Suppressor macrophage treated with lipopolysaccharide for 4 hours (primary cell): Measurements from ENCODE around the gene NCOA3.
"Not testable (repeated sequence)": the region's sequence is repeated elsewhere in the genome, so short reads cannot be mapped to it uniquely, and the experiment has no call there.

ENCODE experiments used
- DNase-seq: peaks from one replicate; pipeline ENCODE4 v3.0.0-alpha.2; 2020

Gene NCOA3

DNA sequence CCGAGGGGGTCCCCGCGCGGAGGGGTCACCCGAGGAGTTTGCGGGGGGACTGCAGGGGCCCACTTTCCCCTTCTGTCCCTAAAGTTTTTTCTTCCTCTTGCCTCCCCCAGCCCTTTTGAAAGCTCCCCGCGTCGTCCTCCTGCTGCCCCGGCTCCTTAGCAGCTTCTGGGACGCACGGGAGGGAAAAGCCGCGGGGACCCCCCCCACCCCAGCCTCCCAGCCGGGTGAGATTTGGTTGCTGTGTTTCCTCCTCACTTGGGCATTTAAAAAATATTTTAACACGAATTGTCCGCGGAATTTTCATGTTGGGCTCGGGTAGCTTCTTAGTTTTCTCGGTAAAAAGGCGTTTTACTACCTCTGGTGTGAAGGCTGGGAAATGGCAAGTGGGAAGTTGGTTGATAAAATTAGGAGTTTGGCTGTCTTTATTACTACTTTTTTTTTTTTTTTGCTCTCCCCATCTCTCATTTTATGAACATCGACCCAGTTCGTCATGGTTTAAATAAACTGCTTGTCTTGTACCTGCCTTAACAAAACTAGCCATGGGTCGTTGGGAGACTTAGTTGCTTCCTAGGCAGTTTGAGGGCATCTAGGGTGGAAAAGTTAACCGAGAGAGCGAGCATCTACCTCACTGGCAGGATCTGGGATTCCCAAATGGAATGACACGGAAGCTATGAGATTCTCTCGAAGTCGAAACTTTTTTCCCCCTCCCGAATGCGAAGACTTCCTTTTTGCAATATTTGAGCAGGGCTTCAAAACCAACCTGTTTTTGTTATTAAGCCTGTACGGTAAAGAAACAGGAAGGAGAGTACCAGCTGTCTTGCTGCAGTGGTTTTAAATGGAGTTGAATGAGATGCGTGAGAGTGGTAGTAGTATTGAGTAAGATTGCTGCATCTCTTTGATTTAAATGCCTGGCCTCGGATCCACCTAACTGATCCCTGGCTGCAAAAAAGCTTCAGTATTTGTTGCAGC, 868 bp downstream of the NCOA3 start:
- DNase-seq = peak; percentile 66

DNA sequence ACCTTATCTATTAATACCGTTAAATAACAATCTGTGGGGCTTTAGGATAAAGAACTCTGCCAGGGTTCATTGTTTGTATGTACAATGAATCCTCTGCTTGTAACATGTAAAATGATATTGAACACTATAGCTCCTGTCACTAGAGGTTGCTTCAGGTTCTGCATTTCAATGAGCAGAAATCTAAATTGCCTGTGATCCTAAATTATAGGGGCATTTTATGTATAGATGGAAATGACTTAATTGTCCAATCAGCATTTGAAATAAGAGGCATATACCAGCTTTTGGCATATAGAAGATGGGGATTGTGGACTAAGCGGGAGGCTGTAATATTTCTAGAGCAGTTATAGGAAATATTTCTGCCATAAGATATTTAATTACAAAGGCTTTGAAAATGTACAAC, 2.0 kb downstream of the NCOA3 start:
- DNase-seq = no peak

DNA sequence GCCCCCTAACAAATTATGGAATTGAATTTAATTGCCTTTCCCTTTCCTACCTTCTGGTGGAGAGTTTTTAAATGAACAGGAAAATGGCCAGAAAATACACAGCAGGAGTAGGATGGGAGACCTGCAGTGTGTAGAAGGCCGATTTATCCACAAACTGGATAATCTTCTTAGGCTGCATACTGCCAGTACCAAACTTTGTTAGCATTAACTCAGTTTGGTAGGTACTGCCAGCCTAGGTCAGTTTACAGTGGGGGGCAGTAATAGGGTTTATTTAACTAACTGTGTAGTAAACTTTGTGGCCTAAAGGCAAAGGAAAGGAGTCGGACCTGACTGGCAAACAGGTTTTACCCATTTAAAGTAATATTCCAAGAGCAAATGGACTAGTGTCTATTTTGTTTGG, 4.6 kb downstream of the NCOA3 start:
- no peak for DNase-seq

DNA sequence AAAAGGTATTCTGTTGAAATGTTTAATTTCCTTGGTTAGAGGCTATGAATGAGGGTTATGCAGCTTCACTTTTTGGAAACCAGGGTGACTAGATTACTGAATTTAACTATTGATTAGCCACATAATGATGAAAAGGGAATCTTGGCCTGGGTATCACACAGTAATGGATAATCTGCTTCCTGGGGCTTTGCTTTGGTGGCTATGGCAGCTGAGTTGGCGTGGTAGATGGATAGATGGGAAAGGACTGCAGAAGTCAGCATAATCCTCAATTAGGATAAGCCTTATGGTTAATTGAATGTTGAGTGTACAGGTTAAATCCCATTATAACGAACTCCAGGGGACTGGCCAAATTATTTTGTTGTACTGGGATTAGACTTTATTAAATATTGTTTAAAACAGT, 5.2 kb downstream of the NCOA3 start:
- no peak for DNase-seq

DNA sequence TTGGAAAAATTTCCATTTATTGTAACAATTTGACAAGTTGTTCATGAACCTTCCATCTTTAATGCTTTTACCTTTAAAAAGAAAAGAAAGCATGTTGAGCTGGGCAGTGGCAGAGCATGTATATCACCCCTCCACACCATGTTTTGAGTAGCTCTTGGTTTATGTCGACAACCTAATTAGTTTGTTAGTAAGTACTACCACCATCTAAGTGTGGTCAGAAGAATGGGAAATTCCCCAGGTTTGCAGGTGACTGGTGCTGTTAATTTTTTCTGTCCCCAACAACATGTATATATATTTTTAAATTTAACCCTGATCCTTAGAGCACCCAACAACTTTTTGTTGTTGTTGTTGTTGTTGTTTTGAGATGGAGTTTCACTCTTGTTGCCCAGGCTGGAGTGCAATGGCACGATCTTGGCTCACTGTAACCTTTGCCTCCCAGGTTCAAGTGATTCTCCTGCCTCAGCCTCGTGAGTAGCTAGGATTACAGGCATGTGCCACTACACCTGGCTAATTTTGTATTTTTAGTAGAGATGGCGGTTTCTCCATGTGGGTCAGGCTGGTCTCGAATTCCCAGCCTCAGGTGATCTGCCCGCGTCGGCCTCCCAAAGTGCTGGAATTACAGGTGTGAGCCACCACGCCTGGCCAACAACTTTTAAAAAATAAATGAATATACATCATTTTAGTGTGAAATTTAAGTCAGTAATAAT, 5.7 kb downstream of the NCOA3 start:
- DNase-seq = not testable (repeated sequence)

DNA sequence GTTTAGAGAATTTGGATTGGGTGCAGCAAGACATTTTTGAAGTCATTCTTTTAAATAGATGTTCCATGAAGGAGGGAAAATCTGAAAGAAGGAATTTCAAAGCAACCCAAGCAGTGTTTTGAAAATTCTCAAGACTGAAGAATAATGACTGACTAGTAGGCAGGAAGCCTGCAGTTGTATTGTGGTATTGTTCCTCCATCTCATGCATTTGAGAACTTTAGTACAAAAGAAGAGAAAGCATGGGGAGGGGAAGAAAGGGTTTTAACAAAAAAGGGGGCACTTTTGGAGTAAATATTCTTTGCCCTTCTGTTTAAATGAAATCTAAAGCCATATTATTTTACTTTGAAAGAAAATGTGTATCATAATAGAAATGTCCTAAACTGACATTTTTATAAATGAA, 6.6 kb downstream of the NCOA3 start:
- DNase-seq = no peak

DNA sequence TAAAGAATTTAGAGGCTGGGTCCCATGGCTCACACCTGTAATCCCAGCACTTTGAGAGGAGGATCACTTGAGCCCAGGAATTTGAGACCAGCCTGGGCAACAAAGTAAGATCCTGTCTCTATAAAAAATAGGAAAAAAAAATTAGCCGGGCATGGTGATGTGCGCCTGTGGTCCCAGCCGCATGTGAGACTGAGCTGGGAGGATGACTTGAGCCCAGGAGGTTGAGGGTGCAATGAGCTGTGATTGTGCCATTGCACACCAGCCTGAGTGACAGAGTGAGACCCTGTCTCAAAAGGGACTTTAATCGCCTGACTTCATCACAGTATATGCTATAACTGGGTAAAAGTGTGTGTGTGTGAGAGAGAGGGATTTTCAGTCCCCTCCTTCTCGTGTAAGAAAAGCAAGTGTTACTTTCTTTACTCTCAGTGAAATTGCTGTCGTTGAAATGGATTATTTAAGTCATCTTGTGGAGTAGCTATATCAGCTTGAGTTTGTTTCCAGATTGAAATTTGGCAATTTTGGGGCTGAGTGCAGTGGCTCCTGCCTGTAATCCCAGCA, 7.5 kb downstream of the NCOA3 start:
- DNase-seq = no peak

- DNase-seq = no peak
These were observed 8.0 kb downstream of the NCOA3 start for GRCh38 chr20:47509685-47510084.

DNA sequence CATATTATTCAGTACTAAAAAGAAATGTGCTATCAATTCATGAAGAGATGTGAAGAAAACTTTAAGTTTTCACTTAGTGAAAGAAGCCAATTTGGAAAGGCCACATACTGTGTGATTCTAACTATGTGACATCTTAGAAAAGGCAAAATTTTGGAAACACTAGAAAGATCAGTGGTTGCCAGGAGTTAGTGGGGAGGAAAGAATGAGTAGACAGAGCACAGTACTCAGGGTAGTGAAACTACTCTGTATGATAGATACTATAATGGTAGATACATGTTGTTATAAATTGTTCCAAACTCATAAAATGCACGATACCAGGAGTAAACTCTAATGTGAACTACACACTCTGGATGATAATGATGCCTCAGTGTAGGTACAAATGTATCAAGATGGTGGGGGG, 14.2 kb downstream of the NCOA3 start:
- DNase-seq = no peak

- no peak for DNase-seq
These were observed 19.5 kb downstream of the NCOA3 start for GRCh38 chr20:47521059-47521808.

GRCh38 chr20:47524015-47524784, 22.5 kb downstream of the NCOA3 start:
- DNase-seq = no peak

- no peak for DNase-seq
These were observed 25.5 kb downstream of the NCOA3 start for GRCh38 chr20:47527004-47527800.

DNA sequence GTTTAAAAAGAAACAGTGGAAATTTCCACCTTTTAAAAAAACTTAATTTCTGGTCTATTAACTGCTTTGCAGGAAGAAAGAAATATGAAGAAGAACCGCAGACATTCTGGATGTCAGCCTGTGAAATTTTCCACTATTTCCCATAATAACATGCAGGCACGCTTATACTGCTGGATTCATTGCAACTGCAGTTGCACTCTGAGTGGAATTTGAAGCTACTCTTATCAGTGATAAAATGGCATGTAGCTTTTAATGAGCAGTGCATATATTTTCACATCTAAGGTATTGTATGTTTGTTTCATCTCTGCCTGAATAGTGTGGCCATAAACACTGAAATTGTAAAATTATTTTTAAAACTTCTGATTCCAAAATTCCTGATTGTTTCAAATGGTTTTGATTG, 28.2 kb downstream of the NCOA3 start:
- no peak for DNase-seq

DNA sequence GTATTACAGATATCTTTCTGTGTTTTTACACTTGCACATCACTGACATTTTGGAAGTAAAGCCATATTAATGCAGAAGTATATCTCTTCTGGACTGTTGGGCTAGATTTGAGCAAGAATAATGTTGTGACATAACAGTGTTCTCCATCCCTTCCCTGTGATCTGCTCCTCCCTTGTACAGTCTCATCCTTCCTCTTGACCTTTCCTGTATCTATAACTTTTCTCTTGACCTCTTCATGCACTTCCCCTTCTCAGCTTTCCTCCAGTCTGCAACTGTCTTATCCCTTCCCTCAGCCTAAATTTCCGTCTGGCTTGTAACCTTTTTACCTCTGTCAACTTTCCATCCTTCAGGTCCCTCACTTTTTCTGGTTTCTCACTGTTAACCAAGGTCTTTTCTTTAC, 29.8 kb downstream of the NCOA3 start:
- DNase-seq = peak; percentile 58

DNA sequence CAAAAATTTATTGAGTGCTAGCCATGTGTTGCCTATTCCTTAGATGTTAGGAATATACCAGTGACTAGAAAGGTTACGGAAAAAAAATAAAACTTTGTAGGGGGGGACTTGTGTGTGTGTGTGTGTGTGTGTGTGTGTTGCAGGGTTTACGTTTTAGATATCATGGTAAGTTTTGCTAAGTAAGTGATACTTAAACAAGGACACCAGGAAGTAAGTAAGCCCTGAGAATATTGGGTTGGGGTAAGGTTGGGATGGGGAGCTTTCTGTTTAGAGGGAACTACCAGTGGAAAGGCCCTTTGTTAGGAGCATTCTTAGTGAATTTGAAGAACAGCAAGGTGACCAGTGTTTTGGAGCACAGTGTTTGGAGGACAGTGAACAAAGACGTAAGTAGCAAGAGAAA, 30.3 kb downstream of the NCOA3 start:
- no peak for DNase-seq

DNA sequence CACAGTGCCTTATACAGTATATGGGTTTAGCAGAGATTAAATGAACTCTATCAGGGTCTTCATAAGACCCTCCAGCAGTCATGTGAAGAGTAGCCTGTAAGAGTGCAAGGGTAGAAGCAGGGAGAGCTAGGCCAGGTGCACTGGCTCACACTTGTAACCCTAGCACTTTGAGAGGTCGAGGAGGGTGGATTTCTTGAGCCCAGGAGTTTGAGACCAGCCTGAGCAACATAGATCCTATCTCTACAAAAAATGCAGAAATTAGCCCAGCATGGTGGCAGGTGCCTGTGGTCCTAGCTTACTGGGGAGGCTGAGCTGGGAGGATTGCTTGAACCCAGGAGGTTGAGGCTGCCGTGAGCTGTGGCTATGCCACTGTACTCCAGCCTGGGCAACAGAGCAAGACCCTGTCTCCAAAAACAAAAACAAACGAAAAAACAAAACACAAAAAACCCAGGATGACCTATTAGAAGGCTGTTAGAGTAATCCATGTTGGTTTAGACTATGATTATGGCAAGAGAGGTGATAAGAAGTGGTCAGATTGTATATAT, 31.9 kb downstream of the NCOA3 start:
- DNase-seq = no peak

DNA sequence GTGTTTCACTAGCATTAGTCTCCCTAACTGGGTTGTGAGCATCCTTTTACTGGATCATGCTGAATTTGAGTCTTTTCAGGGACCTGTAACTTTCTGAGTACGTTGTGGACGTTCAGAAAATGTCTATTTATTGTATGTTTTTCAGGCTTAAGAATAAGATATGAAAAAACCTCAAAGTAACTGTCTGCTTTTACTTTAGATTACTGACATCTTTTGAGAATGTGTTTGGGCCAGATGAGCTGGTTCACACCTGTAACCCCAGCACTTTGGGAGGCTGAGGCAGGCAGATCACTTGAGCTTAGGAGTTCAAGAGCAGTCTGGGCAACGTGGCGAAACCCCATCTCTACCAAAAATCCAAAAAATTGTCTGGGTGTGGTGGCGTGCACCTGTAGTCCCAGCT, 32.7 kb downstream of the NCOA3 start:
- no peak for DNase-seq

DNA sequence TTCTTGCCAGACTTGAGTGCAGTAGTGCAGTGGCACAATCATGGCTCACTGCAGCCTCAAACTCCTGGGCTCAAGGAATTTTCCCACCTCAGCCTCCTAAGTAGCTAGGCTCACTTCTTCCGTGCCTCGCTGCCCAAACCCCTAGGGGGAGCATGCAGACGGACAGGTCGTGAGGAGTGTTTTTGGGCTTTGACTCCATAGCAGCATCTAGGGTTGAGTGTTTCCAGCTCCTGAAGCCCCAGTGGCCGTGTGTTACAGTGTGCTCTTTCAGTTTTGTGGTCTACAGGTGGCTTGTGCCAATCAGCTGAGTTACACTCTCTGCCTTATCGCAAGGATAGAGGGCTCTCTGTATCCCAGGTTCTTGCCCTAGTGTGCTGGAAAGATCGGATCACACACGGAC, 33.4 kb downstream of the NCOA3 start:
- no peak for DNase-seq

- no peak for DNase-seq
These were observed 34.3 kb downstream of the NCOA3 start for GRCh38 chr20:47535994-47536393.

GRCh38 chr20:47540443-47541354, 39.0 kb downstream of the NCOA3 start:
- peak; percentile 74 for DNase-seq
